Large intestine (tissue), 3 donors: ENCODE results near the gene NPR2. TPM values are rescaled to one million over a fixed set of nuclear protein-coding genes. Genes with fewer than 3 reads are reported as not detected.

Experiments used
- DNase-seq, 2 donors: peaks; one replicate each; pipeline versions ENCODE4 v3.0.0 to v3.0.0-alpha.2; 2013
- H3K27ac ChIP-seq: one replicate; pipeline ENCODE4 v1.5.1; 2013; ENCODE audit warnings: low read length
- H3K27me3 ChIP-seq: 2 replicates; pipeline ENCODE4 v1.6.1; 2013; ENCODE audit warnings: low read length; ENCODE audit not compliant: control insufficient read depth, insufficient read depth
- H3K36me3 ChIP-seq: 2 replicates; pipeline ENCODE4 v1.6.1; 2013; ENCODE audit warnings: low read length; ENCODE audit not compliant: control insufficient read depth, insufficient read depth
- H3K4me1 ChIP-seq: one replicate; pipeline ENCODE4 v1.6.1; 2013; ENCODE audit warnings: low read length; ENCODE audit not compliant: control insufficient read depth, insufficient read depth
- H3K4me3 ChIP-seq: one replicate; pipeline ENCODE4 v1.5.1; 2013; ENCODE audit warnings: low read length
- H3K9me3 ChIP-seq: one replicate; pipeline ENCODE4 v1.6.1; 2013; ENCODE audit warnings: mild to moderate bottlenecking, low read depth, low read length, moderate library complexity; ENCODE audit not compliant: control insufficient read depth
- WGBS: methylation state at CpG from one replicate; pipeline ENCODE4 v1.1.5; 2013; ENCODE audit warnings: low lambda C conversion rate; ENCODE audit not compliant: insufficient coverage; 5-methylcytosine and 5-hydroxymethylcytosine counted together
- polyA plus RNA-seq: library from polyadenylated mRNA; unstranded; fragments of 120-200 nt; gene quantifications from one replicate; pipeline ENCODE4 v1.2.1, GENCODE V29; 2013

Gene NPR2
- polyA plus RNA-seq, 1 donor = 15.3 TPM

- Histone ChIP-seq H3K4me3 (no peak overlapping the region), H3K27me3 (no peaks in the 10 kb centered on the region), H3K27ac (peak overlapping the region; percentile 30), H3K36me3 (no peaks in the 10 kb centered on the region), H3K9me3 (no peaks in the 10 kb centered on the region), H3K4me1 (peaks cover 17% of the 10 kb centered on the region)
- DNase-seq = peak; percentile 74 to 83
- WGBS = no CpG with 5 or more reads among the region's 2 CpGs
These were observed 30.7 kb upstream of the NPR2 start for GRCh38 chr9:35760651-35761050.

DNA sequence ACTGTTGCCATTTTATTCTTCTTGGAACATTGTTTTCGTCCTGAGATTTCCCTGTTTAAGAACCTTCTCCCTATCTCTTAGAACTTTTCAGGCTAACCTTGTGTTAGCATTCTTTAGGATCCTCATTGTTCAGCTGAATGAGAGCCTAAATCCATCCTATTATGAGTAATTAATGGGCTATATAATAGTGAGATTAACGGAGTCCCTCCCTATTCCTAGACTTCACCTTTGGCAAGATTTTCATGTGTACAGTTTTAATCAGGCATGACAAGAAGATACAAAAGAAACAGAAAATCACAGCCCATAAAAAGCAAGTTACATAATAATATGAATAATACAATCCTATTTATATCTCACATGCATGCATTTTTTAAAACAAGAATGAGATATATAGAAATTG, 28.2 kb upstream of the NPR2 start:
- H3K4me3 ChIP-seq = no peak overlapping the region
- H3K9me3 ChIP-seq = no peaks in the 10 kb centered on the region
- WGBS = 100% methylated on average over 1 of the region's 2 CpGs
- H3K27ac ChIP-seq = no peak overlapping the region
- no peaks in the 10 kb centered on the region for H3K36me3 ChIP-seq
- H3K27me3 ChIP-seq = no peaks in the 10 kb centered on the region
- peaks cover 13% of the 10 kb centered on the region for H3K4me1 ChIP-seq
- DNase-seq = no peak

DNA sequence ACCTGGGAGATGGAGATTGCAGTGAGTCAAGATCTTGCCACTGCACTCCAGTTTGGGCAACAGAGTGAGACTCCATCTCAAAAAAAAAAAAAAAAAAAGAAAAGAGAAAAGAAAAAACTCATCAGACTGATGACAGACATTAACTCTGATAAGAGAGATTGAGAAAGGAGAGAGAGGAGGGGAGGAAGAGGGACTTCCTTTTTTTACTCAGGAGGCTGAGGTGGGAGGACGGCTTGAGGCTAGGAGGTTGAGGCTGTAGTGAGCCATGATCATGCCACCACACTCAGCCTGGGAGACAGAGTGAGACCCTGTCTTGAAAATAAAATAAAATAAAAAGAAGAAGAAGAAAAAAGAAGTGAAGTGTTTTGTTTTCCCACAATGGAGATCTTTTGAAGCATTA, 27.6 kb upstream of the NPR2 start:
- 100% methylated on average over 1 of the region's 1 CpG for WGBS

DNA sequence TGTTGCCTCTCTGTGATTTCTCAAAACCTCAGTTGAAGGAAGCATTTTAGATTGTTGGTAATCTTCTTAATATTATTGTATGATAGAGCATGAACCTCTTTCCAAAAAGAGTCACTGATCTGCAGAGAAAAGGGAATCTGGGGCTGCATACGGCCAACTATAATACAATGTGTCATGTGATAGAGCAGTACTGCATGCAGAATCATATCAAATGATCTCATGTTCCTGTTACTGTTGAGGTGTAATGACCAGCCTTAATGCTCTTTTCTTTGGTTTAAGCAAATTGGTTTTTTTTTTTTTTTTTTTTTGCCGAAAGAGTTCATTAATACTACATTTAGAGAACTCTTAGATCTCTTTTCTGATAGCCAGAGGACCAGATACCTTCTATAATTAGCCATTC, 24.4 kb upstream of the NPR2 start:
- no CpG with 5 or more reads among the region's 2 CpGs for WGBS
- no peaks in the 10 kb centered on the region for H3K36me3 ChIP-seq
- no peak overlapping the region for H3K27ac ChIP-seq
- H3K4me3 ChIP-seq = no peak overlapping the region
- H3K9me3 ChIP-seq = no peaks in the 10 kb centered on the region
- no peaks in the 10 kb centered on the region for H3K27me3 ChIP-seq
- no peak for DNase-seq
- H3K4me1 ChIP-seq = peaks cover 16% of the 10 kb centered on the region

More for the DNA sequence above, 27.6 kb upstream of the NPR2 start:
- no peaks in the 10 kb centered on the region for H3K9me3 ChIP-seq
- H3K4me1 ChIP-seq = peaks cover 6% of the 10 kb centered on the region
- no peaks in the 10 kb centered on the region for H3K27me3 ChIP-seq
- no peak for DNase-seq
- no peak overlapping the region for H3K27ac ChIP-seq
- H3K4me3 ChIP-seq = no peak overlapping the region
- H3K36me3 ChIP-seq = no peaks in the 10 kb centered on the region

GRCh38 chr9:35767458-35767857, 23.9 kb upstream of the NPR2 start:
- no peaks in the 10 kb centered on the region for H3K36me3 ChIP-seq
- no peak for DNase-seq
- no peaks in the 10 kb centered on the region for H3K27me3 ChIP-seq
- WGBS = no CpG with 5 or more reads among the region's 1 CpG
- H3K4me3 ChIP-seq = no peak overlapping the region
- H3K9me3 ChIP-seq = no peaks in the 10 kb centered on the region
- H3K4me1 ChIP-seq = peaks cover 21% of the 10 kb centered on the region
- no peak overlapping the region for H3K27ac ChIP-seq

DNA sequence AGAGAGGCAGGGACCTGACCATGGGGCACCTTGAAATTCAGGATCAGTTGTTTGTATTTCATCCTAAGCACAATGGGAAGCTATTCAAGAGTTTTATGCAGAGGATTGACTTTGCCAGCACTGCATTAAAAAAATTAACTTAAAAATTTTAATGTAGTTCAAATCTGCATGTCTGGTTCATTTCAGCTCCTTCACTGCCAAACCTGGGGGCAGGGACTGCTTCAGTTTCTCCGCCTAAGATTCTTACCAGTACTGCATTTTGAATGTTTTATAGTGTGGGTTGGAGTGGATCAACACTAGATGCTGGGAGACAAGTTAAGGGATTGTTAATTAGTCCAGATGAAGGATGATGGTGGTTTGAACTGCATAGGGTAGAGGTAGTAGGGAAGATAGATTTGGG, 21.6 kb upstream of the NPR2 start:
- Histone ChIP-seq H3K9me3 (no peaks in the 10 kb centered on the region), H3K27me3 (no peaks in the 10 kb centered on the region), H3K4me1 (peaks cover 23% of the 10 kb centered on the region), H3K4me3 (no peak overlapping the region), H3K27ac (no peak overlapping the region), H3K36me3 (no peaks in the 10 kb centered on the region)
- WGBS = 100% methylated on average over 1 of the region's 1 CpG
- DNase-seq = no peak

DNA sequence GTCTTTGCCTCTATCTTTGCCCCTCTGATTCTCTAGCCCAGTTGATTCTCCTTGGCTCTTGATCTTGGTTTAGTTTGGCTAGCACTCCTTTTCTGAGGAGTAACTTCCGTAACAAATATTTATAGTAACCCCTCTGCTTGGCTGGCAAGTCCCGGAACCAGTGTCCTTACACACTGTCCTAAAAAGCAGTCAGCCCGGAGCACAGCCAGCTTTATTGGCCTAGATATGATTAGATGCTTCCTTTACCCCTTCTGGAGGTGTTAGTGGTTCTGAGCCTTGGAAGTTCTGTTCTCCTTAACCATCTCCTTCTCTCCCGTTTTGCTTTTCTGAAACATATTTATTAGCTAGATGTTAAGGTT, 20.3 kb upstream of the NPR2 start:
- H3K27me3 ChIP-seq = no peaks in the 10 kb centered on the region
- H3K27ac ChIP-seq = peak overlapping the region; percentile 77
- no peaks in the 10 kb centered on the region for H3K9me3 ChIP-seq
- H3K36me3 ChIP-seq = no peaks in the 10 kb centered on the region
- WGBS = 20% methylated on average over 1 of the region's 4 CpGs
- no peak for DNase-seq
- H3K4me3 ChIP-seq = no peak overlapping the region
- H3K4me1 ChIP-seq = peaks cover 28% of the 10 kb centered on the region

DNA sequence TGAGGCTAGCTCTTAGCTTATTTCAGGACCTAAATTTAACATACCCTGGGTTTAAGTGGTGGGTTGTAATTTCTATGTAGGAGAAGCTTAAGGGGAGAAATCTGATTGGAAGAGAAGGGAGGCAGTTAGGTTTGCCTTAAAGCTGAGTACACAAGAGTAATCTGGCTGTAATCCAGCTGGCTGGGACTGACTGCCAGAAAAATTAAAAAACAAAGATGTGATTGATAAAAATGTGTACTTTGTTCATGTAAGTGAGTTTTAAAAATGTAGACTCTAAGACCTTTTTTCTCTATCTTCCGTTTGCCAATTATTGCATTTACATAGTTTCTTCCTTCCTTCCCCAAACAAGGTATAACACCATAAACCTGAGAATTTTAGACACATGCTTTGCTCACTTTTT, 19.9 kb upstream of the NPR2 start:
- Histone ChIP-seq H3K4me1 (peaks cover 28% of the 10 kb centered on the region), H3K27me3 (no peaks in the 10 kb centered on the region), H3K4me3 (no peak overlapping the region), H3K27ac (peak overlapping the region; percentile 77), H3K36me3 (no peaks in the 10 kb centered on the region), H3K9me3 (no peaks in the 10 kb centered on the region)
- peak; percentile 20 to 59 for DNase-seq
- WGBS = 23% methylated on average over 1 of the region's 1 CpG

- WGBS = 53% methylated on average over 2 of the region's 3 CpGs
- peak; percentile 89 to 92 for DNase-seq
- Histone ChIP-seq H3K9me3 (no peaks in the 10 kb centered on the region), H3K27ac (peak overlapping the region; percentile 77), H3K36me3 (no peaks in the 10 kb centered on the region), H3K27me3 (no peaks in the 10 kb centered on the region), H3K4me3 (no peak overlapping the region), H3K4me1 (peaks cover 28% of the 10 kb centered on the region)
These were observed 19.4 kb upstream of the NPR2 start for GRCh38 chr9:35771943-35772342.

DNA sequence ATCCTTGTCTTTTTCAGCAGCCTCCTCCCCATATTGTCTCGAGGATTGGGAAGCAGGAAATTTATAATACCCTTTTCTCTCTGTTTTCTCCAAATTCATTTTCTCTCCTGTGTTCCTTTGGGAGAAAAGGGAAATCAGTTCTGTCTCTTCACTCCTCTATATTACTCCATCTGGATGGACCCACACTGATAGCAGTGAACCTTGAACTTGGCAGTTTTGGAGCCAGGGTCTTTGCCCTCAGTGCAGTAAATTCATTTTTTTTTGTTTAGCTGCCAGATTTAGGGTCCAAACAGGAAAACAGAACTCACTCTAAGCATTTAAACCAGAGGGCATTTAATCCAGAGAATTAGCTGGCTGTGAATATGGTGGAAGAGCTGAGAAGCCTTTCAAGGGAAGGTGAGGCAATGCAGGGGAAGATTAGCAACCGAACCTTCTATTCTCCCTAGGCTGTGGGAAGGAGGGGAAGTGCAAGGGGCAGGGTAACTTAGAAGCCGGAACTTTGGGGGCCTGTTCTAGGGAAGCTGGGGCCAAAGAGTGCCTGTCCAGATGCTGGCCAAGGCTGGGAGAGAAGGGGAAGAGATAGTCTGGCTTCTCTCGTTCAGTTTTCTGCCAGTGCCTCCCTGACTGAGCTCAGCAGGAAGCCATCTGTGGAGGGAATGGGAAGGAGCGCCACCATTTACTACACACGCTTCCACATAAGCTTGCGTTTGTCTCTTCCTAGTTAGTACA, 16.3 kb upstream of the NPR2 start:
- H3K27ac ChIP-seq = peak overlapping the region; percentile 44
- peak in 1 of 2 donors; percentile 38 for DNase-seq
- H3K4me3 ChIP-seq = no peak overlapping the region

DNA sequence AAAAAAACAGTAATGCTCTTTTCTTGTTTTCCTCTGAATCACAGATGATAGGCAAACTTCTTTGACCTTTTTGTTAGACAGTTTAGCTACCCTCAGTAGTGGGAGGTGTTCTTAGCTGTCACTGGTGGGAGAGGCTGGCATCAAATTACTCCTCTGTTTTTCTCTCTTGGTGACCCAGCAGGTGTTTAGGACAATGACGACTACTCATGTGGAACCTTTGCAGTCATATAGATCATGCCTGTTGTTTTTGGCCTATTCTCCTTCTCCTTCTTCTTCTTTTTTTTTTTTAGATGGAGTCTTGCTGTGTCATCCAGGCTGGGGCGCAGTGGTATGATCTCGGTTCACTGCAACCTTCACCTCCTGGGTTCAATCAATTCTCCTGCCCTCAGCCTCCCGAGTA, 15.4 kb upstream of the NPR2 start:
- peaks cover 20% of the 10 kb centered on the region for H3K4me1 ChIP-seq
- H3K9me3 ChIP-seq = no peaks in the 10 kb centered on the region
- H3K27ac ChIP-seq = no peak overlapping the region
- H3K4me3 ChIP-seq = no peak overlapping the region
- WGBS = no CpG with 5 or more reads among the region's 4 CpGs
- DNase-seq = no peak
- H3K27me3 ChIP-seq = no peaks in the 10 kb centered on the region
- H3K36me3 ChIP-seq = peaks cover 2% of the 10 kb centered on the region

More for the DNA sequence above, 16.3 kb upstream of the NPR2 start:
- 100% methylated on average over 1 of the region's 7 CpGs for WGBS
- Histone ChIP-seq H3K9me3 (no peaks in the 10 kb centered on the region), H3K36me3 (no peaks in the 10 kb centered on the region), H3K27me3 (no peaks in the 10 kb centered on the region), H3K4me1 (peaks cover 28% of the 10 kb centered on the region)
